ENCODE data around the gene SLC5A4.
"Not testable (repeated sequence)": the region's sequence is repeated elsewhere in the genome, so short reads cannot be mapped to it uniquely, and the experiment has no call there.

The SLC5A4 gene

DNA sequence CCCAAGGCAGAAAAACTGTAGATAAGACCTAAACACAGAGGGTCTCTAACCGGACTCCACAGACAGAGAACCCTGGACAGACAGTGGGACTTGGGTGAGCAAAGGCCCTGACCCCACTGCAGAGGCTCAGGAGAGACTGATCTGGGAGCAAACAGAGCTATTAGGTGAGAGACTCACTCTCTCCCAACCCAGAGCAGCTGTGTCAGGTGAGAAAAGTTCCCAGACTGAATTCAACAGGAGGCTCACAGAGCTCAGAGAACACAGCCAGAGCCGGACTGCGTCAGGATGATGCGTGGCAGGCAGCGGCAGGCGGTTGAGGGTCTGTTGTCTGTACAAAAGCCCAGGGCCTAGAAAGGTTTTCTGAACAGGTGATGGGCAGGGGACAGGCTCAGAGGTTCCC is 55.8 kb downstream of the SLC5A4 start:
- DNase-seq, result no peak

- not testable (repeated sequence) for DNase-seq
Observed at GRCh38 chr22:32197553-32198226, 57.5 kb downstream of the SLC5A4 start.

GRCh38 chr22:32195900-32196299 is 59.2 kb downstream of the SLC5A4 start:
- not testable (repeated sequence) for DNase-seq

DNA sequence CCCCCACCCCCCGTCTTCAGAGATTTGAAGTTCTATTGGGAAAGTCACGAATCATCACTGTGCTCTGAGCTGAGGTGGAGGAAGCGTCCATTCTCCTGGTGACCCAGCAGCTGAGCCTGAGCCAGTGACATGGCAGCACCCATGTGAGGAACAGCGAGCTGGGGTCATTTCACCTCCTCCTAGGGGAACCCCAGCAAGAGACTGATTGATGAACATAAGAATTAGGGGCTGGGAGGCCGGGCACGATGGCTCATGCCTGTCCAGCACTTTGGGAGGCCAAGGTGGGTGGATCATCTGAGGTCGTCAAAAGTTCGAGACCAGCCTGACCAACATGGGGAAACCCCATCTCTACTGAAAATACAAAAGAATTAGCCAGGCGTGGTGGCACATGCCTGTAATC is 61.8 kb downstream of the SLC5A4 start:
- DNase-seq, result not testable (repeated sequence)

GRCh38 chr22:32191021-32191420 is 64.1 kb downstream of the SLC5A4 start:
- DNase-seq, result not testable (repeated sequence)

- DNase-seq, result no peak
Observed at GRCh38 chr22:32185821-32186220, 69.3 kb downstream of the SLC5A4 start.

GRCh38 chr22:32183625-32184024 is 71.5 kb downstream of the SLC5A4 start:
- no peak for DNase-seq

GRCh38 chr22:32181043-32181442 is 74.1 kb downstream of the SLC5A4 start:
- DNase-seq, result no peak

GRCh38 chr22:32177221-32177765 is 77.9 kb downstream of the SLC5A4 start:
- no peak for DNase-seq

DNA sequence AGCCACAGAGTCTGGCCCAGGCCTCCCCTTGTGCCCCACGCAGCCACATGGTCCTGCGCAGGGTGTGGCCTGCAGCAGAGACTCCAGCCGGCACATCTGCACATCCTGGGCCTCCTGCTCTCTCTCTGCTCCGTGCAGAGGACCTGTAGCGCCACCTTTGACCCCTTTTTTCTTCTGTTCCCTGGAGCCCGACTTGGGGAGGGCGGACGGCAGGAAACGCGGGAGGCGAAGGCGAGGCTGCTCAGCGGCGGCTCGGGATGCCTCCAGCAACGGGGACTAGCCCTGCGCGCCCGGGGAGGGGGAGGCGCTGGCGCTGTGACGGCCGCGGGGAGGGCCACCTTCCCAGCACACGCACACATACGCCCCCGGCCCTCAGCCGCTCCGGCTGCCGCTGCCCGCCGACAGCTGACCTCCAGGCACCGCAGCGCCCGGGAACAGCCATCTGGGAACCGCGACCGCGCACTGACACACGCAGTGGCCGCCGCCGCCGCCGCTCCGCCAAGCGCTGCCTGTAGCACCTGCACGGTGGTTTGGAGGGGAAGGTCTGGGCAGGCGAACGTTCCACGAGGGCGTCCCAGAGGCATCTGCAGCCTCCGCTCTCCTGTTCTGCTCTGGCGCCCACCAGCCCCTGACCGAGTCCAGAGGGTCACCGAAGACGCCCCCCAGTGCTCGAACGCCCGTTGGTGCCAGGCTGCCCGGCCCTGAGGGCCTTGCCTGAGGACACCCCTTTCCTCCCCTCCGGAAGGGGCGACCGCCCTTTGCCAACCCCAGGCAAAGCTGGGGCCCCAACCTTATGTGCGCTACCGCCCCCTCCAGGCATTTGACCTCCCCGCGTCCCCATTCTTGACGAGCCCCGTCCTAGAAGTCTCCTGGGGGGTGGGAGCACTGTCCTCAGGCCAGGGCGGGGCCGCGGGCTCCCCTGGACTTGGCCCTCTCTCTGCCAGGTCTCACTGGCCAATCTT is 79.2 kb downstream of the SLC5A4 start:
- DNase-seq, result no peak

- no peak for DNase-seq
Observed at GRCh38 chr22:32175115-32175514, 80.0 kb downstream of the SLC5A4 start.

All from KG1 (cell line).